HEK293 (cell line): ENCODE measurements around the gene UNC5B.
A peak's percentile ranks its signal among the peaks of the same experiment; 100 is the strongest.

Experiments
- CTCF ChIA-PET: fragments of 350-600 bp; formaldehyde crosslinking; extraction: SDS; loops from one replicate; lab custom pipeline; 2021; ENCODE audit warnings: antibody characterized with exemption; lab: Yijun Ruan, JAX
- POLR2A ChIA-PET: fragments of 300-600 bp; formaldehyde crosslinking; extraction: SDS; loops from one replicate; lab custom pipeline; 2020; ENCODE audit warnings: antibody characterized with exemption, inconsistent platforms; lab: Yijun Ruan, JAX
- H3K27ac ChIP-seq: fragments of 200-500 bp; sonication (Bioruptor generic); 2 replicates; pipeline ENCODE4 v1.5.1; 2014; ENCODE audit warnings: low read depth, low read length, control low read depth, inconsistent platforms; ENCODE audit errors: extremely low read depth
- H3K36me3 ChIP-seq, 2 experiments: fragments of 200-500 bp in 1 of 2; sonication (Bioruptor generic) in 1 of 2; 1 replicate in 1 of 2; 2 replicates in 1 of 2; pipeline ENCODE4 v1.5.1; 2014 to 2017; ENCODE audit warnings: inconsistent platforms in 2 of 2, low read length in 2 of 2; ENCODE audit not compliant: control insufficient read depth in 2 of 2, insufficient read depth in 1 of 2
- H3K4me1 ChIP-seq: fragments of 200-500 bp; sonication (Bioruptor generic); 2 replicates; pipeline ENCODE4 v1.5.1; 2014; ENCODE audit warnings: mild to moderate bottlenecking, low read length, inconsistent platforms; ENCODE audit not compliant: control insufficient read depth, insufficient read depth
- H3K4me3 ChIP-seq: 2 replicates; pipeline ENCODE4 v1.5.1; 2011; ENCODE audit warnings: low read depth, mild to moderate bottlenecking, control low read depth, low read length, moderate library complexity
- H3K9me3 ChIP-seq: fragments of 200-500 bp; sonication (Bioruptor generic); 2 replicates; pipeline ENCODE4 v1.5.1; 2014; ENCODE audit warnings: low read depth, low read length, inconsistent platforms; ENCODE audit not compliant: control insufficient read depth, insufficient read depth
- EGR2 ChIP-seq: fragments of 450-650 bp; formaldehyde crosslinking; IDR thresholded peaks from 2 replicates; pipeline ENCODE4 v1.5.1; 2016; ENCODE audit warnings: low read depth, missing biosample characterization, missing genetic modification characterization
- FEZF1 ChIP-seq: fragments of 450-650 bp; formaldehyde crosslinking; IDR thresholded peaks from 2 replicates; pipeline ENCODE4 v1.5.1; 2016; ENCODE audit warnings: missing biosample characterization, missing genetic modification characterization
- IKZF3 ChIP-seq: fragments of 450-650 bp; IDR thresholded peaks from 2 replicates; pipeline ENCODE4 v1.5.0; 2018; ENCODE audit warnings: missing biosample characterization, mild to moderate bottlenecking, missing genetic modification characterization, moderate library complexity
- OSR2 ChIP-seq: fragments of 450-650 bp; formaldehyde crosslinking; IDR thresholded peaks from 2 replicates; pipeline ENCODE4 v1.5.1; 2016; ENCODE audit warnings: missing biosample characterization, missing genetic modification characterization
- WT1 ChIP-seq: fragments of 450-650 bp; formaldehyde crosslinking; IDR thresholded peaks from 2 replicates; pipeline ENCODE4 v1.5.1; 2016; ENCODE audit warnings: missing biosample characterization, missing genetic modification characterization
- ZBTB8A ChIP-seq: fragments of 450-650 bp; formaldehyde crosslinking; IDR thresholded peaks from 2 replicates; pipeline ENCODE4 v1.5.1; 2016; ENCODE audit warnings: missing biosample characterization, missing genetic modification characterization
- ZFHX2 ChIP-seq: fragments of 450-650 bp; formaldehyde crosslinking; conservative IDR thresholded peaks from 2 replicates; pipeline ENCODE4 v1.5.1; 2016; ENCODE audit warnings: missing biosample characterization, missing genetic modification characterization
- ZNF23 ChIP-seq: fragments of 450-650 bp; formaldehyde crosslinking; IDR thresholded peaks from 2 replicates; pipeline ENCODE4 v1.5.1; 2016; ENCODE audit warnings: missing biosample characterization, missing genetic modification characterization, borderline replicate concordance
- ZNF24 ChIP-seq: fragments of 450-650 bp; formaldehyde crosslinking; IDR thresholded peaks from 2 replicates; pipeline ENCODE4 v1.5.1; 2016; ENCODE audit warnings: missing biosample characterization, missing genetic modification characterization
- ZNF266 ChIP-seq: fragments of 450-650 bp; formaldehyde crosslinking; IDR thresholded peaks from 2 replicates; pipeline ENCODE4 v1.5.1; 2016; ENCODE audit warnings: missing biosample characterization, missing genetic modification characterization, low read depth
- ZNF549 ChIP-seq: fragments of 450-650 bp; IDR thresholded peaks from 2 replicates; pipeline ENCODE4 v1.5.1; 2018; ENCODE audit warnings: missing biosample characterization, missing genetic modification characterization, mild to moderate bottlenecking, inconsistent platforms, moderate library complexity
- ZNF664 ChIP-seq: fragments of 450-650 bp; formaldehyde crosslinking; IDR thresholded peaks from 2 replicates; pipeline ENCODE4 v1.5.1; 2016; ENCODE audit warnings: missing biosample characterization, missing genetic modification characterization
- ZNF785 ChIP-seq: fragments of 450-650 bp; formaldehyde crosslinking; IDR thresholded peaks from 2 replicates; pipeline ENCODE4 v1.5.1; 2016; ENCODE audit warnings: missing biosample characterization, missing genetic modification characterization
- TF ChIP-seq, protein P1 (sequence below): fragments of 450-650 bp; formaldehyde crosslinking; IDR thresholded peaks from 2 replicates; pipeline ENCODE4 v1.5.1; 2017; ENCODE audit warnings: missing biosample characterization, mild to moderate bottlenecking, missing genetic modification characterization, moderate library complexity
- TF ChIP-seq, protein P2 (sequence below): fragments of 450-650 bp; IDR thresholded peaks from 2 replicates; pipeline ENCODE4 v1.5.1; 2018; ENCODE audit warnings: missing biosample characterization, mild to moderate bottlenecking, missing genetic modification characterization
- TF ChIP-seq, protein P3 (sequence below): fragments of 450-650 bp; formaldehyde crosslinking; IDR thresholded peaks from 2 replicates; pipeline ENCODE4 v1.5.1; 2016; ENCODE audit warnings: missing biosample characterization, missing genetic modification characterization
- TF ChIP-seq, protein P4 (sequence below): fragments of 450-650 bp; formaldehyde crosslinking; IDR thresholded peaks from 2 replicates; pipeline ENCODE4 v1.5.1; 2016; ENCODE audit warnings: missing biosample characterization, missing genetic modification characterization

Gene UNC5B

DNA sequence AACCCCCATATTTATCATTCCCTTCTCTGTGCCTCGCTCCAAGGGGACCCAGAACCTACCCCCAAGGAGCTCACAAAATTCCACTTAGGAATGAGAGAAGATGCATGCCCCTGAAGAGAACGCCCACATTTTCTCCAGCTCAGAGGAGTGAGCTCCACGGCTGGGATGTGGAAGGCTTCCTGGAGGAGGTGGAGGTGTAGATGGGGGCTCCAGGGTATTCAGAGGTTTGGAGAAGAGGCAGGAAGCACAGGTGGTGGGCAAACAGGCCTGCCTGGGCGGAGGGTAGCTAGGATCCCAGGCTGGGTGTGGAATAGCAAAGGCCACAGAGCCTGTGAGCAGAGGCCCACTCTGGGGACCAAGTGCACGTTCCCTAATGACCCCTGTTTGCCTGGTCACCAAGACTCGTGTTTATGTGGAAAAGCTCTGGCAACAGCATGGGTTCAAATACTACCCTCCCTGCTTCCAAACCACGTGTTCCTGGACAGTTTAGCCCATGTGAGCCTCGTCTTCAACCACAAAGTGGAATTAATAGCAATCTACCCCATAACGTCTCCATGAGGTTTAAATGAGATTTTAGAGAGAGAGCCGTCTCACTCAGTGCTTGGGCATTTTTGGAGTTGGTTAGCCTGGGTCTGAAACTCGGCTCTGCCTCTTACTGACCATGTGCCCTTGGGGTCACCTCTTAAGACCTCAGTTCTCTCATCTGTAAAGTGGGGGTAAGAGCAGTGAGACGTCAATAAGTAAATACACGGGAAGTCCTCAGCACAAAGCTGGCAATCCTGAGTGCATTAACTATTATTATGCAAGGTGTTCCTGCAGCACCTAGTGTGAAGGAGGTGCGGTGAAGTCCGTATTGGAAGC lies 24.7 kb downstream of the UNC5B start:
- ChIA-PET CTCF (interaction anchor here (0.6 to 1.4 kb wide), 7 partner anchors 24 to 718 kb away, joined by 3 to 8 read pairs (median 4); partner anchors contain the start of gene UNC5B), POLR2A (interaction anchor here (0.9 to 2.1 kb wide), 5 partner anchors 11 to 25 kb away, joined by 3 to 8 read pairs (median 4); no protein-coding TSS in a partner anchor)
- no peak overlapping the region for H3K4me3 ChIP-seq
- peak; percentile 23; the same call in 1 of the 2 replicates for TF ChIP-seq ZNF24 (tag by site-specific recombination)
- TF ChIP-seq ZNF664 (tag by site-specific recombination): peak; percentile 78; the same call in 1 of the 2 replicates
- TF ChIP-seq EGR2: peak; percentile 84
- TF ChIP-seq ZFHX2 (tag by site-specific recombination): peak; percentile 75
- TF ChIP-seq, protein P1, sequence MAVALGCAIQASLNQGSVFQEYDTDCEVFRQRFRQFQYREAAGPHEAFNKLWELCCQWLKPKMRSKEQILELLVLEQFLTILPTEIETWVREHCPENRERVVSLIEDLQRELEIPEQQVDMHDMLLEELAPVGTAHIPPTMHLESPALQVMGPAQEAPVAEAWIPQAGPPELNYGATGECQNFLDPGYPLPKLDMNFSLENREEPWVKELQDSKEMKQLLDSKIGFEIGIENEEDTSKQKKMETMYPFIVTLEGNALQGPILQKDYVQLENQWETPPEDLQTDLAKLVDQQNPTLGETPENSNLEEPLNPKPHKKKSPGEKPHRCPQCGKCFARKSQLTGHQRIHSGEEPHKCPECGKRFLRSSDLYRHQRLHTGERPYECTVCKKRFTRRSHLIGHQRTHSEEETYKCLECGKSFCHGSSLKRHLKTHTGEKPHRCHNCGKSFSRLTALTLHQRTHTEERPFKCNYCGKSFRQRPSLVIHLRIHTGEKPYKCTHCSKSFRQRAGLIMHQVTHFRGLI (tag by site-specific recombination): no peak
- no peak for TF ChIP-seq ZNF549 (tag by site-specific recombination)
- no peak for TF ChIP-seq ZNF785 (tag by site-specific recombination)
- no peak for TF ChIP-seq ZNF23 (tag by site-specific recombination)
- TF ChIP-seq WT1 (tag by site-specific recombination): no peak
- TF ChIP-seq, all 188 proteins: peak for 4
- H3K27ac ChIP-seq: peak overlapping the region; percentile 89; the same call in 1 of the 2 replicates
- peaks cover 58% of the 10 kb centered on the region for H3K4me1 ChIP-seq
- no peaks in the 10 kb centered on the region for H3K9me3 ChIP-seq
- H3K36me3 ChIP-seq: no peaks in the 10 kb centered on the region

DNA sequence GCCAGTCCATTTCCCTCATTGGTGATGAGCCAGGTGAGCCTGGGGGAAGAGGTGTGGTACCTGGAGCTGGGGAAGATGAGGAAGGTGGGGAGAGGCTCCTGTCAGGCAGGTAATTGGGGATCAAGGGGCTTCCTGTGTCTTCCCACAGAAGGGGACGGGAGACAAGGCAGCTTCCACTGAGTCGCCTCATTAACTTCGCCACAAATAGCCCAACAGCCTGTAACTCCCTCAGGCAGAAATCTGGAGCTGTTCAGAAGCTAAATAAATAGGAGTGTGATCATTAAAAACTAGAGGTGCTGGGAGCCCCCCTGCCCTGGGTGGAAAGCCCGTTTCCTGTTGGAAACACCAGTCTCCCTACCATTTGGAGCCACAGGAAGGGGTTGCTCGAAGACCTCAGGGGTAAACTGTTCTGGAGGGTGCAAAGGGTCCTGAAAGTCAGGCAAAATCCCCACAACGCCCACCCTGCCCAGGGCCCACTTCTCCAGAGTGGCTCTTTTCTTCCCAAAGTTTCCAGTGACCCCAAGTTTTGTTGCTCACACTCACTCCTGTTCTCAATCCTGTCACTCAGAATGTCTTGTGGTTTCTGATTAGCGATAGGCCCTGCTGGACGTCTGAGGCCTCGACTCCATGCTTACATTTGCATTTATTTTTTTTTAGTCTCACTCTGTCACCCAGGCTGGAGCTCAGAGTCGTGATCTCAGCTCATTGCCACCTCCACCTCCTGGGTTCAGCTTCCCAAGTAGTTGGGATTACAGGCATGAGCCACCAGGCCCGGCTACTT lies 25.7 kb downstream of the UNC5B start:
- H3K4me1 ChIP-seq: peaks cover 50% of the 10 kb centered on the region
- CTCF ChIA-PET: interaction anchor here (0.6 to 1.1 kb wide), 4 partner anchors 30 to 1861 kb away, joined by 3 read pairs; no protein-coding TSS in a partner anchor
- TF ChIP-seq ZNF266 (no peak), OSR2 (tag by site-specific recombination) (peak; percentile 84), IKZF3 (tag by site-specific recombination) (0 out of 2 replicates have a peak, but pooled peaks have one; percentile 9), WT1 (tag by site-specific recombination) (peak; percentile 79), ZBTB8A (tag by site-specific recombination) (0 out of 2 replicates have a peak, but pooled peaks have one; percentile 29), FEZF1 (tag by site-specific recombination) (peak; percentile 37)
- TF ChIP-seq, protein P2, sequence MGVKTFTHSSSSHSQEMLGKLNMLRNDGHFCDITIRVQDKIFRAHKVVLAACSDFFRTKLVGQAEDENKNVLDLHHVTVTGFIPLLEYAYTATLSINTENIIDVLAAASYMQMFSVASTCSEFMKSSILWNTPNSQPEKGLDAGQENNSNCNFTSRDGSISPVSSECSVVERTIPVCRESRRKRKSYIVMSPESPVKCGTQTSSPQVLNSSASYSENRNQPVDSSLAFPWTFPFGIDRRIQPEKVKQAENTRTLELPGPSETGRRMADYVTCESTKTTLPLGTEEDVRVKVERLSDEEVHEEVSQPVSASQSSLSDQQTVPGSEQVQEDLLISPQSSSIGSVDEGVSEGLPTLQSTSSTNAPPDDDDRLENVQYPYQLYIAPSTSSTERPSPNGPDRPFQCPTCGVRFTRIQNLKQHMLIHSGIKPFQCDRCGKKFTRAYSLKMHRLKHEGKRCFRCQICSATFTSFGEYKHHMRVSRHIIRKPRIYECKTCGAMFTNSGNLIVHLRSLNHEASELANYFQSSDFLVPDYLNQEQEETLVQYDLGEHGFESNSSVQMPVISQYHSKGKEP (tag by site-specific recombination): 0 out of 2 replicates have a peak, but pooled peaks have one; percentile 23
- TF ChIP-seq, protein P3, sequence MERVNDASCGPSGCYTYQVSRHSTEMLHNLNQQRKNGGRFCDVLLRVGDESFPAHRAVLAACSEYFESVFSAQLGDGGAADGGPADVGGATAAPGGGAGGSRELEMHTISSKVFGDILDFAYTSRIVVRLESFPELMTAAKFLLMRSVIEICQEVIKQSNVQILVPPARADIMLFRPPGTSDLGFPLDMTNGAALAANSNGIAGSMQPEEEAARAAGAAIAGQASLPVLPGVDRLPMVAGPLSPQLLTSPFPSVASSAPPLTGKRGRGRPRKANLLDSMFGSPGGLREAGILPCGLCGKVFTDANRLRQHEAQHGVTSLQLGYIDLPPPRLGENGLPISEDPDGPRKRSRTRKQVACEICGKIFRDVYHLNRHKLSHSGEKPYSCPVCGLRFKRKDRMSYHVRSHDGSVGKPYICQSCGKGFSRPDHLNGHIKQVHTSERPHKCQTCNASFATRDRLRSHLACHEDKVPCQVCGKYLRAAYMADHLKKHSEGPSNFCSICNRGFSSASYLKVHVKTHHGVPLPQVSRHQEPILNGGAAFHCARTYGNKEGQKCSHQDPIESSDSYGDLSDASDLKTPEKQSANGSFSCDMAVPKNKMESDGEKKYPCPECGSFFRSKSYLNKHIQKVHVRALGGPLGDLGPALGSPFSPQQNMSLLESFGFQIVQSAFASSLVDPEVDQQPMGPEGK: 0 out of 2 replicates have a peak, but pooled peaks have one; percentile 12
- TF ChIP-seq, protein P4, sequence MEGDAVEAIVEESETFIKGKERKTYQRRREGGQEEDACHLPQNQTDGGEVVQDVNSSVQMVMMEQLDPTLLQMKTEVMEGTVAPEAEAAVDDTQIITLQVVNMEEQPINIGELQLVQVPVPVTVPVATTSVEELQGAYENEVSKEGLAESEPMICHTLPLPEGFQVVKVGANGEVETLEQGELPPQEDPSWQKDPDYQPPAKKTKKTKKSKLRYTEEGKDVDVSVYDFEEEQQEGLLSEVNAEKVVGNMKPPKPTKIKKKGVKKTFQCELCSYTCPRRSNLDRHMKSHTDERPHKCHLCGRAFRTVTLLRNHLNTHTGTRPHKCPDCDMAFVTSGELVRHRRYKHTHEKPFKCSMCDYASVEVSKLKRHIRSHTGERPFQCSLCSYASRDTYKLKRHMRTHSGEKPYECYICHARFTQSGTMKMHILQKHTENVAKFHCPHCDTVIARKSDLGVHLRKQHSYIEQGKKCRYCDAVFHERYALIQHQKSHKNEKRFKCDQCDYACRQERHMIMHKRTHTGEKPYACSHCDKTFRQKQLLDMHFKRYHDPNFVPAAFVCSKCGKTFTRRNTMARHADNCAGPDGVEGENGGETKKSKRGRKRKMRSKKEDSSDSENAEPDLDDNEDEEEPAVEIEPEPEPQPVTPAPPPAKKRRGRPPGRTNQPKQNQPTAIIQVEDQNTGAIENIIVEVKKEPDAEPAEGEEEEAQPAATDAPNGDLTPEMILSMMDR (tag by site-specific recombination): no peak
- TF ChIP-seq, all 188 proteins: peak for 7
- H3K4me3 ChIP-seq: no peak overlapping the region
- POLR2A ChIA-PET: interaction anchor here (0.9 kb wide), 1 partner anchor 23 kb away, joined by 3 read pairs; no protein-coding TSS in a partner anchor
- H3K9me3 ChIP-seq: no peaks in the 10 kb centered on the region
- H3K27ac ChIP-seq: no peak overlapping the region; the same call in 1 of the 2 replicates
- H3K36me3 ChIP-seq: no peaks in the 10 kb centered on the region
